Skin epidermis (tissue), 12 donors: Measurements from ENCODE around the gene TRNAU1AP.
"Not testable (repeated sequence)": the region's sequence is repeated elsewhere in the genome, so short reads cannot be mapped to it uniquely, and the experiment has no call there.

ENCODE experiments used
- H3K27ac ChIP-seq, 21 experiments: fragments of 200-600 bp; sonication (generic) in 11 of 21; one replicate each; pipeline ENCODE4 v1.5.0; 2020; ENCODE audit warnings: mild to moderate bottlenecking in 3 of 21, inconsistent platforms in 2 of 21, moderate library complexity in 2 of 21
- H3K4me3 ChIP-seq, 7 experiments: fragments of 200-600 bp; sonication (generic) in 2 of 7; one replicate each; pipeline ENCODE4 v1.5.0; 2020; ENCODE audit warnings: inconsistent platforms in 2 of 7, mild to moderate bottlenecking in 2 of 7, moderate library complexity in 1 of 7

Gene TRNAU1AP

DNA sequence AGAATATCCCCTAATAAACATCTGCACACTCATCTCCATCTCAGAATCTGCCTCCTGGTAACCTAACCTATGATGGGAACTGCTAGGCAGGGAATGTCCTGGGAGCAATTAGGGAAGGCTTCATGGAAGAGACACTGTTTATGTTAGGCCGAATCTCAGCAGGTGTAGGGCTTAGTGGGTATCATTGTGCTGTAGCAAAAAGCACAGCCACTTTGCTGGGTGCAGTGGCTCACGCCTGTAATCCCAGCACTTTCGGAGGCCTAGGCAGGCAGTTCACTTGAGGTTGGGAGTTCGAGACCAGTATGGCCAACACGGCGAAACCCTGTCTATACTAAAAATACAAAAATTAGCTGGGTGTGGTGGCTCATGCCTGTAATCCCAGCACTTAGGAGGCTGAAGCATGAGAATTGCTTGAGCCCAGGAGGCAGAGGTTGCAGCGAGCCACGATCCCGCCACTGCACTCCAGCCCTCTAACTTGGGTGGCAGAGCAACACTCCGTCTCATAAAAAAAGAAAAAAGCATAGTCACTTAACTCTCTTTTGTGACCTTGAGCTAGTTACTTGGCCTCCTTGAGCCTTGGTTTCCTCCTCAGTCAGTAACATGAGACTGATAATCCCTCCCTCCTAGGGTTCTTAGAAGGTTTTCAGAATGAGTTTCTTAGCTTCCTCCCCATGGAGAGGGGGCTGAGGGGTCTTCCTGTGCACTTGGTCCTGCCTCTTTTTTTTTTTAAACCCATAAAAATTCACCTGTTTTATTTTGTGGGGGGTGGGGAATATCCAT is 42.7 kb downstream of the TRNAU1AP start:
- Histone ChIP-seq H3K4me3 (no peak overlapping the region), H3K27ac (peak overlapping the region in 1 of 21 experiments; percentile 23)

DNA sequence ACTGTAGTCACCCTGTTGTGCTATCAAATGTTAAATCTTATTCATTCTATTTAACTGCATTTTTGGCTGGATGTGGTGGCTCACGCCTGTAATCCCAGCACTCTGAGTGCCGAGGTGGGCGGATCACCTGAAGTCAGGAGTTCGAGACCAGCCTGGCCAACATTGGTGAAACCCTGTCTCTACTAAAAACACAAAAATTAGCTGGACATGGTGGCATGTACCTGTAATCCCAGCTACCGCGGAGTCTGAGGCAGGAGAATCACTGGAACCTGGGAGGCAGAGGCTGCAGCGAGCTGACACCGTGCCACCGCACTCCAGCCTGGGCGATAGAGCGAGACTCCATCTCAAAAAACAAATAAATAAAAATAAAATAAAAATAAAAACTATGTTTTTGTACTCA is 43.4 kb downstream of the TRNAU1AP start:
- not testable (repeated sequence) for H3K27ac ChIP-seq, H3K4me3 ChIP-seq

DNA sequence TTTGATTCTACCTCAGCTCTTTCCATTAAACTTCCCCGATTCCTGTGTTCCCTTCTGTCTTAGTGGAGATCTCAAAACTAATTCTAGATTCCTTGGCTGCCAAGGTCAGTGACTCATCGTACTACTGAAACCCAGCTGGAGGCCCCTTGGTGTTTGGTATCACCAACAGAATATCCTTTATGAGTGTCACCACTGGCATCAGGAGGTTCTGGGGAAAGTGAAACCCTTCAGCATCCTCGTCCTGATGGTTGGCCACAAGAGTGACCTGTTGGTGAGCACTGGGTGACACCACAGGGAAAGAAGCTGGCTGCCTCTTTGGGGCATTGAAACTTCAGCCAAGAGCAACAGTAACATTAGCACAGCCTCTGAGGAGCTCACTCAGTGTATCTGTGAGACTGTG is 48.8 kb downstream of the TRNAU1AP start:
- H3K27ac ChIP-seq, result no peak overlapping the region

DNA sequence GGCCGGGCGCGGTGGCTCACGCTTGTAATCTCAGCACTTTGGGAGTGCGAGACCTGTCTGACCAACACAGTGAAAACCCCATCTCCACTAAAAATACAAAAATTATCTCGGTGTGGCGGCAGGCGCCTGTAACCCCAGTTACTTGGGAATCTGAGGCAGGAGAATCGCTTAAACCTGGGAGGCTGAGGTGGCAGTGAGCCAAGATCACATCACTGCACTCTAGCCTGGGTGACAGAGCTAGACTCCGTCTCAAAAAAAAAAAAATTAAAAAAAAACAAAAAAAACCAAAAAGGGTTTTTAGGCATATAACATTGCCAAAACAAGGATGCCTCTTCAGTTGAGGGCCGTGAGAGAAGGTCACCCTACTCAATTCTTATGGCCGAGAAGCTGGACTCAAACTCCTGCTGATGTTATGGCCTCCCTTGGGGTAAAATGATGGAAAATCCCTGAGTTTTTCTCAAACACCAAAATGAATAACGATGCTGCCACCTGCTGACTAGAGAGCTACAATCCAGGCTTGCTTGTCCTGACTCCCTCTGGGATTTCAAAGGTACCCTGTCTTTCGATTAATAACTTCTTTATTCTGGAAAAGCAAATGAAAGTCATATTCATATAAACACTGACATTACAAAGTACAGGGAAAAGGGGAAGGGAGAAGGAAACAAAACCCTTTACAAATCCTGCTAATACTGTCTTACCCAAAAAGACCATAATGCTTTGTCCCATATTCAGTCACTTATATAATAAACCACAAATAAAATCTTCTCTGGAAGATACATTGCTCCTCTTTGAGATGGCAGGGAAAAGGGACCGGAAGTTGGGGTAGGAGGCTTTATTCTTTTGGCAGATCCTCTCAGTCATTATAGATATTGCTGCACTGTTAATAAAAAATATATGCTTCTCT is 49.9 kb downstream of the TRNAU1AP start:
- no peak overlapping the region for H3K4me3 ChIP-seq
- H3K27ac ChIP-seq, result peak overlapping the region in 1 of 21 experiments; percentile 27

More for the DNA sequence above, 48.8 kb downstream of the TRNAU1AP start:
- no peak overlapping the region for H3K4me3 ChIP-seq

DNA sequence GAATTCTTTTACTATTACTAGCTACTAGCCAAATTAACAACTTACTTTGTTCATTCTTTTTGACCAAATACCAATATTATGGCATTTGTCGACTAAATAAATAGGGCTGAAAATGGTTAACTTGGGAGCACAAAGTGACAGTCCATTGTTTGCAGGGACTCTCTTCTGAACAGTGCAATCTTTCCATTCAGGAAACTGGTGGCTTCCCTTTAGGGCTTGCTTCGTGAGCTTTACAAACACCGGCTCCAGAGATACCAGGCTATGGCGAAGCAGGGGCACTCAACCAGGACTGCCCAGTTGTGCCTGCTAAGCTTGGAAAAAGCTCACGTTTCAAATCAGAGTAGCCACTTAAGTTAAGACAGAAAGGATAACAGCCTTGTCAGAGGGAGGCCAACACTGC is 51.5 kb downstream of the TRNAU1AP start:
- Histone ChIP-seq H3K27ac (no peak overlapping the region), H3K4me3 (no peak overlapping the region)

DNA sequence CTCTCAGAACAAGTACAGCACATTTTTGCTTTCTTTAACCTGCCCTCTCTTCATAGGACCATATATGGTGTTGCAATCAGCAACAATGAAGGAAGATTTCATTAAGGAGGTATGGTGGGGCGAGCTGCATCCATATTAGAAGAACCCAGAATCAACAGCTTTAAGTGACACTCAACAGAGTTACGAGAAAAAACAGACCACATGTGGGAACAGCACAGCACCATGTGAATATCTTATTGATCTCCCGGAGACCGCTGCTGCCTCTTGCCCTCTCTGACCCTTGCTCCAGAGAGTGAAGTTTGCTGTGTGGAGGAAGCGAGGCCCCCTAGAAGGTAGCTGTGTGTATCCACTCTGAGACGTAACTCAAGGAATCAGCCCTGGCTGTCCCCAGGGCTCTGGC is 52.1 kb downstream of the TRNAU1AP start:
- H3K27ac ChIP-seq, result no peak overlapping the region
- no peak overlapping the region for H3K4me3 ChIP-seq

DNA sequence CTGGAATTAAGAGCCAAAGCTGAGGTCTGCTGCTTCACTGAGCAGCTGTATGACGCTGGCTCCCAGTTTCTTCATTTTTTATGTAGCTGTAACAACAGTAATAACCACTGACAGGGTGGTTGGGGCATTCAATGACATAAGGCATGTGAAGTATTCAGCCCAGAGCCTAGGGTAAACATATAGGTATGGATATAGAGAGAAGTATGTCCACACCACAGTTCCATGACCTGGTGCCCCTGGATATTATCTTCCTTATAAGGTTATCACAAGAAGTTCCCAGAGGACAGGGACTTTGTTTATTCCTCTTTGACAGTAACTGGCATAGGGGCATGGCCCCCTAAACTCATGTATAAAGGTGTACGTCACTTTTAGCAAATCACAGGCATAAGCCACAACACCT is 53.9 kb downstream of the TRNAU1AP start:
- H3K27ac ChIP-seq, result no peak overlapping the region
- no peak overlapping the region for H3K4me3 ChIP-seq

DNA sequence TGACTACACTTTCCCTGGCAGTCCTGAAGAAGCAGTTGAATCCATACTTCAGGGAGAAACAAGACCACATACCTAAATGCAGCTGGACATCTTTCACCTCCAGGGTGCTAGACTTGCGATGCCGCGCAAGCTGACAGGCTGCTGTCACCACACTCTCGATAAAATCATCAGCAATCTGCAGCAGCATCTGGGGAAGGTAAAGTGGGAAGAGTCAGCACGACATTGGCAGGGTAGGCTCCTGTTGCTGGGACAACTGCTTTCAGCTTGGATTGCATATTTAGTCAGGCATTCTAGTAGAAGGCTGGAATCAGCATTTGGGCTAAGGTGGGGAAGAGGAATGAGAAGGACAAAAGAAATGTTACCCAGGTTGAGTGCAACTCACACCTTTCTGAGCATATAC is 60.3 kb downstream of the TRNAU1AP start:
- Histone ChIP-seq H3K27ac (no peak overlapping the region), H3K4me3 (no peak overlapping the region)
